T-helper 2 cell treated with Interferon-gamma antibody and Interleukin-4, amounts not matched to agents 100 ng/mL and 5 ng/mL, for 36 hours (primary cell): ENCODE measurements around the gene MAFG. TPM values are rescaled to one million over a fixed set of nuclear protein-coding genes. Genes with fewer than 3 reads are reported as not detected.

Source experiments
- intact Hi-C: fragments of 100-400 bp; cut with micrococcal nuclease; formaldehyde crosslinking; loops from one replicate; pipeline ENCODE4 v1.15.1; 2023
- total RNA-seq: library from RNA; stranded (reverse); gene quantifications from 2 replicates; pipeline ENCODE4 v1.2.3, GENCODE V29; 2022

MAFG gene
- total RNA-seq, 1 donor from 2014 or later = 23.6 TPM

- intact Hi-C loops = loop anchor here (1.0 to 2.0 kb wide), 3 partner anchors 19 to 51 kb away; partner anchors contain the start of gene P4HB
These were observed 16.1 kb downstream of the MAFG start, which contains the start of gene PCYT2 for GRCh38 chr17:81911277-81911961. Gene PCYT2 (minus strand): TSS chr17:81911399. CDS start chr17:81911355, 44 bp downstream.

DNA sequence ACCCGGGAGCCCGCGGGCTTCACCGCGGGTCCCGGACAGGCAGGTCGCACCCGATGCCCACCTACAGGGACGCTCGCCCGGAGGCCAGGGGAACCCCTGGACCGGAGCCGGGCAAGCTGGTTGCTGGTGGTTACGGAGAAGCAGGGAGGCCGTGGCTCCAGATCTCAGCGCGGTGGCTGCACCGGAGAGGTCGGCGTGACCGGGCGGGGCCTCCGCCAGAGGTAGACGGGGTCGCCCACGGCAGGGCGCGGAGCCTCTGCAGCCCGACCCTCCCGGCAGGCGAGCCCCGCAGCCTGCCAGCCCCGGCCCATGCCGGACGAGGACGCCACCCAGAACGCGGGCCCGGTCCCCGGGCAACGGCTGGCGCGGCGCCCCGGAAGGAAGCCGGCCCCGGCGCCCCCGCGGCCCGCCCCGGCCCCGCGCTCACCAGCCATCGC is 16.7 kb downstream of the MAFG start:
- intact Hi-C loops = loop anchor here (1.0 to 2.0 kb wide), 3 partner anchors 18 to 50 kb away; partner anchors contain the start of gene P4HB

GRCh38 chr17:81909966-81910839 is 17.3 kb downstream of the MAFG start:
- intact Hi-C loops = loop anchor here (2.0 kb wide), 2 partner anchors 17 to 49 kb away; partner anchors contain the start of gene P4HB

- intact Hi-C loops = no loop called here
These were observed 18.3 kb downstream of the MAFG start for GRCh38 chr17:81909231-81909630.

DNA sequence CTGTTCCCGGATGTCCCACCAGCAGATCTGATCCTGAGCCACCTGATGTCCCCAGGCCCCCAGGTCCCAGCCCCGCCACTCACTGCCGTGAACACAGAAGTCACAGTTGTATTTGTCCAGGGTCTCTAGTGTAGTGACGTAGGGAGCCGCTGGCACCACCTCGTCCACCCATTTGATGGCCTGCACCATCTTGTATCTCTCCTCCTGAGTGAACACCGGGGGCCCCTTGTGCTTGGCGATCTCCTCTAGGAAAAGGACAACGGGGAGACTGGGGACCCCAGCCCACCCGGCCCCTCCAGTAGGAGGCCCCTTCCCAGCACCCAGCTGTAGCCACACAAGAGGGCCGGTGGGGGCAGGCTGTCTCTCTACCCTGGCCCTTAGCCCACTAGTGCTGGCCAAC is 18.7 kb downstream of the MAFG start:
- intact Hi-C loops = no loop called here

- intact Hi-C loops = no loop called here
These were observed 20.1 kb downstream of the MAFG start for GRCh38 chr17:81907219-81908145.

GRCh38 chr17:81906476-81907218 is 20.9 kb downstream of the MAFG start:
- intact Hi-C loops = no loop called here

DNA sequence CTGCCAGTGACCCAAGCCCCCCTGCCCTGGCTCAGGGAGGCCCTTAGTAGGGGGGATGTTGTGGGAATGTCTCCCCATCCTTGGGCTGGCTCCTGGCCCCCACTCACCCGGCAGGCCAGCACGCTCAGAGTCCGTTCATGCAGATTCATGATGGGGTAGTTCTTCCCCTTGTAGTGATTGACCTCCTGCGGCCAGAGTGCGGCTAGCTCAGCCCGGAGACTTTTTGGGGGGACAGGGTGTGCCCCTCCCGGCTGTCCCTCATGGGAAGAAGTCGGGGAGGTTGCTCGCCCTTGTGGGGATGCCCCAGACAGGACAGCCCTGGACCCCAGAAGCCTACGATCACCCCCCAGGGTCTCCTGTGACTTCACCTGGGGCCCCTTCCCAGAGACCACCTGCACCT is 21.5 kb downstream of the MAFG start:
- intact Hi-C loops = no loop called here

DNA sequence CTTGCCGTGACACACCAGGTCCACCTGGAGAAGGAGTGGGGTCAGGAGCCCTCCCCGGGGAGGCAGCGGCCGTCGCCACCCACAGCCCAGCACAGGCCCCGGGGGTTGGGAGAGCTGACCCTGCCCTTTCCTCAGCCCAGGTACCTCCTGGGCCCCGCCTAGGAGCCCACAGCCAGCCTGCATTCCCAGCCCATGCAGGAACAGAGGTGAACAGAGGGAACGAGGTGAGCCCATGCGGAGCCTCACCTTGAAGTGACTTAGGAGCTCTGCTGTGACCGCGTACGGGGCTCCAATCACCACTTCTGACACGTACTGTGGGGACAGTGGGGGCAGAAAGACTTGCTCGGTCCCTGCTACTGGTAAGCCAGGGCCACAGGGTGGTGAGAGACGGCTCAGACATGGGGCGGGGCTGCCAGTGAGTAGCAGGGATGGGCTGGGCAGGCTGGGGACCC is 22.1 kb downstream of the MAFG start:
- intact Hi-C loops = no loop called here

- intact Hi-C loops = no loop called here
These were observed 22.7 kb downstream of the MAFG start for GRCh38 chr17:81904600-81905423.

- intact Hi-C loops = no loop called here
These were observed 23.5 kb downstream of the MAFG start for GRCh38 chr17:81903896-81904599.

GRCh38 chr17:81903415-81903831 is 24.1 kb downstream of the MAFG start:
- intact Hi-C loops = no loop called here

GRCh38 chr17:81902653-81903414 is 24.7 kb downstream of the MAFG start:
- intact Hi-C loops = no loop called here

GRCh38 chr17:81902023-81902652 is 25.4 kb downstream of the MAFG start, which contains the start of gene NPB:
Gene NPB (plus strand): TSS chr17:81902238. CDS start chr17:81902278, 40 bp downstream.
- intact Hi-C loops = no loop called here

DNA sequence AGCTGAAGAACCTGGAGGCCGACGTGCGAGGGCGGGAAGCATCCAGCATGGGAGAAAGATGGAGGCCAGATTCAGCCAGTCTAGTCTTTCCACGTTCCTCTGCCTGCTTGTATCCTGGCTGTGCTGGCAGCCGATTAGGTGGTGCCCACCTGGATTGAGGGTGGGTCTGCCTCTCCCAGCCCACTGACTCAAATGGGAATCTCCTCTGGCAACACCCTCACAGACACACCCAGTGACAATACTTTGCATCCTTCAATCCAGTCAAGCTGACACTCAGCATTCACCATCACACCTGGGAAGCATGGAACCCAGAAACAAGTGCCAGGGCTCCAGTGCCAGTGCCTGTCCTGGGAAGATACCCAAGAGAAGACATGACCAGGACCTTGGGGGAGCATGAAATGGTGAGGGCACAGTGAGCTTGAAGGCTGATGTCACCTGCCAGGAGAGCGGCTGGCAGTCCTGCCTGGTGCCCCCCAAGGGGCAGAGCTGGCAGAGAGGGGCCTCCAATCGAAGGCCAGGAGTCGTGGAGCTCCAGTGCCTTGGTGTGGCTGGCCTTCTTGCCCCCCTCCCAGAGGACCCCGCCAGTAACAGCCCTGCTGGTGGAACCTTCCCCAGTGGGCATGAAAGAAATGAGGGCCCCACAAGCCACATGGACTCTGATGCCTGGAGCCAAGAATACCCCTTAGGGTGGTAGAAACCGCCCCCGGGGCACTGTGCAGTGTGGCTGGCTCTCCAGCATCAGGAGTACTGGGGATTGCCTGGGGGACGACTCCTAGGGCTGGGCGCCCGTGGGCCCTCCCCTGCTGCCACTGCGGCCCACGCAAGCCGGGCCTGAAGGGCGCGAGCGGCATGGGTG is 26.1 kb downstream of the MAFG start:
- intact Hi-C loops = no loop called here

DNA sequence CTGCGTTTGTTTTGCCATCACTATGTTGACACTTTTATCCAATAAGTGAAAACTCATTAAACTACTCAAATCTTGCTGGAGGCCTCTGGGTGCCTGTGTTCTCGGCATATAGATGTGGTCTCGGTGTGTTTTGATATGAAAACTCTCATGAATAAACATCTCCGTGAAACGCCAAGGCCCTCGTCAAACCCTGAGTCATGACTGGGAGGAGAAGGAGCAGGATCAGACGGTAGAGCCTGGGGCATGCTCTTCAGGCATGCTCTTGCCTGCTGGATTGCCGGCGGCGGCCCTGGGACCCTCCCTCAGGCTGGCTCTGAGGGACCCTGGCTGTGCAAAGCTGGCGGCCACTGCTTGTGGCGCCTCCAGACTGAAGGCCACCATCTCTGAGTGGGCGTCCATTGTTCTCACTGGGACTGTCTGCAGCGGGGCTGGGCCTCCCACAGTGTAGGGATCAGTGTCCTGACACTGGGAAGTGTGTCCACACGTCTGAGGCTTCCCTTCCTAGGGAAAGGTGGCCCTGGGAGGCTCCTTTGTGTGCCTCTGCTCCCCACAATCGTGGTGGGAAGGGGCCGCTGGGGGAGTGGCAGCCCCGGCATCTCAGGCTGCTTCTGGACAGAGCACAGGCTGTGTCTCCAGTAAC is 27.2 kb downstream of the MAFG start:
- intact Hi-C loops = no loop called here
